ENCODE measurements around the gene TAF1C. TPM values are rescaled to one million over a fixed set of nuclear protein-coding genes. Genes with fewer than 3 reads are reported as not detected.

Gene TAF1C
- total and polyA plus RNA-seq, 10 of the 15 experiments (the other 5 are each of a cell fraction or from before 2014, with no cell fraction given) = 0.98 to 40.1 (median 15.4) TPM

DNA sequence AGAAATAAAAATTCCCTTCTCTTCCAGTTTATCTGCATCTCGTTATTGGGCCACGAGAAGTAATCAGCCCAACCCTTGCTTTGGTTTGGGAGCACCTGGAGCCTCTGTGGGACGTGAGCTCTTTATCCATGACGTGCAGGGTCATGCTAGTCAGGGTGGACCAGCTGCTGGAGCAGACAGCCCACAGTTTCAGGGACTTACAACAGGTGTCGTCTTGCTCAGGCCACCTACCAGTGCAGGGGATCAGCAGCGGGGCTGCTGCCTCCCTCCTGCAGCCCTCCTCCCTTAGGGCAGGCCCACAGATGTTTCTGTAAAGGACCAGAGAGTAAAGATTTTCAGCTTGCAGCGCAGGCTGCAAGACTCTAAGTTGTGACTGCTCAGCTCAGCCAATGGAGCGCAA is 21.0 kb upstream of the TAF1C start (continued):
- TF ChIP-seq, protein P1, sequence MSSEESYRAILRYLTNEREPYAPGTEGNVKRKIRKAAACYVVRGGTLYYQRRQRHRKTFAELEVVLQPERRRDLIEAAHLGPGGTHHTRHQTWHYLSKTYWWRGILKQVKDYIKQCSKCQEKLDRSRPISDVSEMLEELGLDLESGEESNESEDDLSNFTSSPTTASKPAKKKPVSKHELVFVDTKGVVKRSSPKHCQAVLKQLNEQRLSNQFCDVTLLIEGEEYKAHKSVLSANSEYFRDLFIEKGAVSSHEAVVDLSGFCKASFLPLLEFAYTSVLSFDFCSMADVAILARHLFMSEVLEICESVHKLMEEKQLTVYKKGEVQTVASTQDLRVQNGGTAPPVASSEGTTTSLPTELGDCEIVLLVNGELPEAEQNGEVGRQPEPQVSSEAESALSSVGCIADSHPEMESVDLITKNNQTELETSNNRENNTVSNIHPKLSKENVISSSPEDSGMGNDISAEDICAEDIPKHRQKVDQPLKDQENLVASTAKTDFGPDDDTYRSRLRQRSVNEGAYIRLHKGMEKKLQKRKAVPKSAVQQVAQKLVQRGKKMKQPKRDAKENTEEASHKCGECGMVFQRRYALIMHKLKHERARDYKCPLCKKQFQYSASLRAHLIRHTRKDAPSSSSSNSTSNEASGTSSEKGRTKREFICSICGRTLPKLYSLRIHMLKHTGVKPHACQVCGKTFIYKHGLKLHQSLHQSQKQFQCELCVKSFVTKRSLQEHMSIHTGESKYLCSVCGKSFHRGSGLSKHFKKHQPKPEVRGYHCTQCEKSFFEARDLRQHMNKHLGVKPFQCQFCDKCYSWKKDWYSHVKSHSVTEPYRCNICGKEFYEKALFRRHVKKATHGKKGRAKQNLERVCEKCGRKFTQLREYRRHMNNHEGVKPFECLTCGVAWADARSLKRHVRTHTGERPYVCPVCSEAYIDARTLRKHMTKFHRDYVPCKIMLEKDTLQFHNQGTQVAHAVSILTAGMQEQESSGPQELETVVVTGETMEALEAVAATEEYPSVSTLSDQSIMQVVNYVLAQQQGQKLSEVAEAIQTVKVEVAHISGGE (CRISPR knock-in tag; IDR thresholded peaks at IDR 0.05) = no peak
- TF ChIP-seq, protein P2, sequence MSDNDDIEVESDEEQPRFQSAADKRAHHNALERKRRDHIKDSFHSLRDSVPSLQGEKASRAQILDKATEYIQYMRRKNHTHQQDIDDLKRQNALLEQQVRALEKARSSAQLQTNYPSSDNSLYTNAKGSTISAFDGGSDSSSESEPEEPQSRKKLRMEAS (IDR thresholded peaks at IDR 0.05; ENCODE audit: low read depth, low read length) = no peak
- TF ChIP-seq RELA (IDR thresholded peaks at IDR 0.05; ENCODE audit: borderline replicate concordance, partially characterized antibody) = no peak

DNA sequence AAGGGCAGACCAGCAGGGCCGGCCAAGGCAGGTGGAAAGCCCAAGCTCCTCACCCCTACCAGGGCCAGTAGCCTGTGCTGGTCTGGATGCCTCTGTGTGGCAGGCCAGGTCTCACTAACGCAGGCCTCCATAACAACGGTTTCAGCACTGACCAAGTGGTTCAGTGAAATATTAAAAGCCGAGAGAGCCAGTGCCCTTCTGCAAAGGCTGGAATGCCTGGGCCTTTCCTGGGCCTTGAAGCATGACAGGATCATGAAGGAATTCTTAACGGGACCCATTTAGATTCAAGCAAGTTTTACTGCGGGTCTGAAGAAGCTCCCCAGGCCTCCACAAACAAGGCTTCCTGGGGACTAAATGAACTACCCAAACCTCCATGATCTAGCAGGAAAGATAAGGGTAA is 20.4 kb upstream of the TAF1C start:
- in situ Hi-C loops (cut with MboI) (no loop called here), intact Hi-C loops (cut with micrococcal nuclease; ENCODE audit: unreplicated experiment) (no loop called here)
- ChIA-PET RAD21 (ENCODE audit: unreplicated experiment) (no interaction called here), SMC1A (ENCODE audit: uncharacterized antibody, unreplicated experiment) (interaction anchor here (0.7 kb wide), 1 partner anchor 290 kb away, joined by 3 read pairs; no protein-coding TSS in a partner anchor), CTCF (no interaction called here), POLR2A (no interaction called here)
- no peak for ATAC-seq
- Histone ChIP-seq H3K27me3 (replicated peaks in 1 of 2; ENCODE audit: control insufficient read depth in 2 of 2, insufficient read depth in 2 of 2, low read length in 1 of 2) (no peaks in the 10 kb centered on the region), H3K36me3 (ENCODE audit: control insufficient read depth in 2 of 2, insufficient read depth in 2 of 2, low read length in 1 of 2) (no peaks in the 10 kb centered on the region), H2AFZ (ENCODE audit: control insufficient read depth, low read depth, low read length) (no peak overlapping the region), H3K79me2 (ENCODE audit: control insufficient read depth, insufficient read depth, low read length) (no peaks in the 10 kb centered on the region), H3K27ac (ENCODE audit: control insufficient read depth, insufficient read depth) (no peak overlapping the region), H4K20me1 (ENCODE audit: control insufficient read depth, insufficient read depth) (no peaks in the 10 kb centered on the region), H3K9ac (ENCODE audit: control insufficient read depth, insufficient read depth, low read length) (no peak overlapping the region), H3K4me2 (ENCODE audit: control insufficient read depth, insufficient read depth) (no peak overlapping the region), H3K4me3 (no peak overlapping the region), H3K9me3 (replicated peaks; ENCODE audit: control insufficient read depth, insufficient read depth, low read length) (no peaks in the 10 kb centered on the region; the same call in 2 of the 3 replicates), H3K4me1 (ENCODE audit: control insufficient read depth, insufficient read depth, low read length) (no peaks in the 10 kb centered on the region)
- no TSS peak for BruUV-seq (replicated peaks)
- no peak for FAIRE-seq
- no peak for DNase-seq (ENCODE audit: low read depth, low spot score)
- WGBS (ENCODE audit: insufficient coverage, insufficient replicate concordance, low lambda C conversion rate, missing lambda C conversion rate) = 15% methylated on average over 6 of the region's 6 CpGs
- TF ChIP-seq JUND (IDR thresholded peaks at IDR 0.05; ENCODE audit: low read depth, low read length) (no peak), MEF2A (IDR thresholded peaks at IDR 0.05; ENCODE audit: insufficient read depth, low read depth, low read length) (no peak), SUZ12 (IDR thresholded peaks at IDR 0.05; ENCODE audit: unreplicated experiment) (no peak), PAX5 (IDR thresholded peaks at IDR 0.05; ENCODE audit: borderline replicate concordance, low read depth, low read length) (no peak), ZNF384 (IDR thresholded peaks at IDR 0.05; ENCODE audit: borderline replicate concordance, low read depth, low read length) (no peak), NR2C2 (IDR thresholded peaks at IDR 0.05; ENCODE audit: borderline replicate concordance, control insufficient read depth, insufficient read length, low read depth) (no peak), NFXL1 (IDR thresholded peaks at IDR 0.05; ENCODE audit: borderline replicate concordance) (no peak), CHD1 (IDR thresholded peaks at IDR 0.05; ENCODE audit: low read depth, low read length) (no peak), SMARCA5 (IDR thresholded peaks at IDR 0.05) (no peak)
- TF ChIP-seq, protein P1 (CRISPR knock-in tag; IDR thresholded peaks at IDR 0.05) = no peak
- TF ChIP-seq, protein P3, sequence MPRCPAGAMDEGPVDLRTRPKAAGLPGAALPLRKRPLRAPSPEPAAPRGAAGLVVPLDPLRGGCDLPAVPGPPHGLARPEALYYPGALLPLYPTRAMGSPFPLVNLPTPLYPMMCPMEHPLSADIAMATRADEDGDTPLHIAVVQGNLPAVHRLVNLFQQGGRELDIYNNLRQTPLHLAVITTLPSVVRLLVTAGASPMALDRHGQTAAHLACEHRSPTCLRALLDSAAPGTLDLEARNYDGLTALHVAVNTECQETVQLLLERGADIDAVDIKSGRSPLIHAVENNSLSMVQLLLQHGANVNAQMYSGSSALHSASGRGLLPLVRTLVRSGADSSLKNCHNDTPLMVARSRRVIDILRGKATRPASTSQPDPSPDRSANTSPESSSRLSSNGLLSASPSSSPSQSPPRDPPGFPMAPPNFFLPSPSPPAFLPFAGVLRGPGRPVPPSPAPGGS (IDR thresholded peaks at IDR 0.05; ENCODE audit: borderline replicate concordance, insufficient read depth, low read depth, low read length, poor library complexity, severe bottlenecking) = no peak
